Effector memory CD4-positive, alpha-beta T cell (primary cell): Measurements from ENCODE around the gene EEF1A1.
"Not testable (repeated sequence)": the region's sequence is repeated elsewhere in the genome, so short reads cannot be mapped to it uniquely, and the experiment has no call there.

Experiments
- DNase-seq, 3 donors: peaks; one replicate each; pipeline ENCODE4 v3.0.0-alpha.2; 2020
- H3K27ac ChIP-seq: 2 replicates; pipeline ENCODE4 v1.7.0; 2013; ENCODE audit warnings: mild to moderate bottlenecking, low read length, moderate library complexity; ENCODE audit not compliant: insufficient read depth, poor library complexity, severe bottlenecking
- H3K27me3 ChIP-seq: replicated peaks from 2 replicates; pipeline ENCODE4 v1.7.0; 2013; ENCODE audit warnings: mild to moderate bottlenecking, low read length; ENCODE audit not compliant: insufficient read depth, control insufficient read depth, poor library complexity, severe bottlenecking
- H3K36me3 ChIP-seq: 2 replicates; pipeline ENCODE4 v1.7.0; 2013; ENCODE audit warnings: mild to moderate bottlenecking, low read length, moderate library complexity; ENCODE audit not compliant: control insufficient read depth, insufficient read depth
- H3K4me1 ChIP-seq: 2 replicates; pipeline ENCODE4 v1.7.0; 2013; ENCODE audit warnings: low read length, mild to moderate bottlenecking; ENCODE audit not compliant: control insufficient read depth, insufficient read depth, poor library complexity, severe bottlenecking
- H3K4me3 ChIP-seq: 2 replicates; pipeline ENCODE4 v1.7.0; 2013; ENCODE audit warnings: low read length, low read depth, mild to moderate bottlenecking; ENCODE audit not compliant: insufficient read depth, poor library complexity, severe bottlenecking
- H3K9me3 ChIP-seq: 2 replicates; pipeline ENCODE4 v1.7.0; 2013; ENCODE audit warnings: mild to moderate bottlenecking, low read length, moderate library complexity; ENCODE audit not compliant: control insufficient read depth
- total RNA-seq, 3 donors: gene quantifications; one replicate each; lab custom pipeline; 2026; lab: John Stamatoyannopoulos, UW

EEF1A1 gene
- total RNA-seq, result 10,571 to 13,582 (median 12,197) reads per million in 3 donors

- no peaks in the 10 kb centered on the region for H3K9me3 ChIP-seq
- peaks cover 42% of the 10 kb centered on the region for H3K36me3 ChIP-seq
- H3K4me1 ChIP-seq, result peaks cover 17% of the 10 kb centered on the region
- no peaks in the 10 kb centered on the region for H3K27me3 ChIP-seq
- H3K4me3 ChIP-seq, result peak within 1 kb of the TSS; percentile 87
- DNase-seq, result peak; percentile 99
- peak within 1 kb of the TSS; percentile 98 for H3K27ac ChIP-seq
These were observed at the start of gene EEF1A1 for GRCh38 chr6:73520688-73521350. TSS of gene EEF1A1 (minus strand) at chr6:73521032. CDS start at chr6:73520026, 1,006 bp downstream.

GRCh38 chr6:73569121-73569520, 48.3 kb upstream of the EEF1A1 start:
- H3K4me1 ChIP-seq, result no peaks in the 10 kb centered on the region
- DNase-seq, result no peak
- H3K27me3 ChIP-seq, result no peaks in the 10 kb centered on the region

GRCh38 chr6:73566954-73567591, 46.2 kb upstream of the EEF1A1 start:
- Histone ChIP-seq H3K27me3 (no peaks in the 10 kb centered on the region), H3K4me1 (no peaks in the 10 kb centered on the region), H3K4me3 (no peak overlapping the region), H3K27ac (no peak overlapping the region), H3K9me3 (no peaks in the 10 kb centered on the region), H3K36me3 (no peaks in the 10 kb centered on the region)
- no peak for DNase-seq

More at GRCh38 chr6:73569121-73569520, 48.3 kb upstream of the EEF1A1 start:
- H3K36me3 ChIP-seq, result no peaks in the 10 kb centered on the region
- no peak overlapping the region for H3K4me3 ChIP-seq
- no peaks in the 10 kb centered on the region for H3K9me3 ChIP-seq
- no peak overlapping the region for H3K27ac ChIP-seq

GRCh38 chr6:73566486-73566871, 45.6 kb upstream of the EEF1A1 start:
- not testable (repeated sequence) for H3K4me3 ChIP-seq, H3K27ac ChIP-seq, DNase-seq, H3K36me3 ChIP-seq, H3K27me3 ChIP-seq, H3K4me1 ChIP-seq, H3K9me3 ChIP-seq

- Histone ChIP-seq H3K36me3 (no peaks in the 10 kb centered on the region), H3K4me1 (no peaks in the 10 kb centered on the region), H3K9me3 (no peaks in the 10 kb centered on the region), H3K27me3 (no peaks in the 10 kb centered on the region), H3K4me3 (no peak overlapping the region), H3K27ac (no peak overlapping the region)
- DNase-seq, result no peak
These were observed 45.1 kb upstream of the EEF1A1 start for GRCh38 chr6:73565767-73566485.

- no peaks in the 10 kb centered on the region for H3K4me1 ChIP-seq
- DNase-seq, result no peak
- H3K4me3 ChIP-seq, result no peak overlapping the region
- no peaks in the 10 kb centered on the region for H3K9me3 ChIP-seq
- H3K36me3 ChIP-seq, result no peaks in the 10 kb centered on the region
- H3K27me3 ChIP-seq, result no peaks in the 10 kb centered on the region
- H3K27ac ChIP-seq, result no peak overlapping the region
These were observed 43.9 kb upstream of the EEF1A1 start for GRCh38 chr6:73564578-73565345.

GRCh38 chr6:73562558-73562957, 41.7 kb upstream of the EEF1A1 start:
- H3K4me3 ChIP-seq, result no peak overlapping the region
- H3K9me3 ChIP-seq, result no peaks in the 10 kb centered on the region
- H3K27ac ChIP-seq, result no peak overlapping the region
- no peak for DNase-seq
- H3K36me3 ChIP-seq, result no peaks in the 10 kb centered on the region
- H3K27me3 ChIP-seq, result no peaks in the 10 kb centered on the region
- no peaks in the 10 kb centered on the region for H3K4me1 ChIP-seq

GRCh38 chr6:73560853-73561407, 40.1 kb upstream of the EEF1A1 start:
- no peaks in the 10 kb centered on the region for H3K36me3 ChIP-seq
- H3K4me1 ChIP-seq, result no peaks in the 10 kb centered on the region
- no peak for DNase-seq
- H3K9me3 ChIP-seq, result no peaks in the 10 kb centered on the region
- H3K4me3 ChIP-seq, result no peak overlapping the region
- H3K27ac ChIP-seq, result no peak overlapping the region
- H3K27me3 ChIP-seq, result no peaks in the 10 kb centered on the region

- Histone ChIP-seq H3K4me1 (no peaks in the 10 kb centered on the region), H3K36me3 (no peaks in the 10 kb centered on the region), H3K27ac (no peak overlapping the region), H3K27me3 (no peaks in the 10 kb centered on the region), H3K9me3 (no peaks in the 10 kb centered on the region), H3K4me3 (no peak overlapping the region)
- no peak for DNase-seq
These were observed 39.4 kb upstream of the EEF1A1 start for GRCh38 chr6:73560182-73560732.
